Measurements from ENCODE around the gene DHX29.

DHX29 gene

DNA sequence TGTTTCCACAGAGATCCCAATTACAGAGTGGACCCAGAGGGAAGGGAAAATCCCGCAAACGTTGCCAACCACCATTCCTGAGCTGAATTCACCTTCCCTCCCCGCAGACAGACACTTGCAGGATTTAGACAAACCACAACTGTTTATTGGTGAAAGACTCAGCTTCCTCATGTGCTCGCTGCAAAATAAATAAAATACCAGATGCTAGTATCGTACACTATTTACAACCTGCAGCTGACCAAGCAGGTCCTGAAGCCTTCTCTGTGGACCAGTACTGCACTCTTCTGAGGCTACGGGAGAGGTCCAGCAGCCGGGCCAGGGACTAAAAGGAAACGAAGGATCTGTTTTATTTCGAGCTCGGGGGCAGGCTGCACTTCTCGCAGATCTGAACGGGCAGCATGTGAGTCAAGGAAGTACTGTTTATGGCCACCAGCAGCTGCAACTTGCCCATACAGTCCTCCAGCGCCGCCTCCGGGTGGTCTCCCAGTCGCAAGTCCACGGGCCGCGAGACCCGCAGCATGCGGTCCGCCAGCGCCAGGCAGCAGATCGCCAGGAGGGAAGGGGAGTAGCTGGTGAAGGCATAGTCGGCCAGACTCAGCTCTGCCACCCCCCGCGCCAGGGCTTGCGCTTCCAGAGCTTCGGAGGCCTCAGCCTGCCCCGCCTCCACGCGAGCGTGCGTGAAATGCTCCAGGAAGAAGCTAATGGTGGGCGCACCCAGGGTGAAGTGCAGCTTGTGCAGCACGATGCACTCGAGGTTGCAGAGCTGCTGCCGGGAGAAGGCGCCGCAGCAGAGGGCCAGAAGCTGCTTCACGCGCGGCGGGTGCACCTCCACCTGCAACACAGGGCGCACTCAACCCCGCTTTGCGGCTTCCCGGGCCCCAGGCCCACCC, 76.2 kb downstream of the DHX29 start:
- peak overlapping the region; percentile 11 for H3K4me3 ChIP-seq (replicated peaks; ENCODE audit: low read depth, low read length)
- H3K27me3 ChIP-seq (replicated peaks; ENCODE audit: control insufficient read depth, insufficient read depth, low read length), result peaks cover 1% of the 10 kb centered on the region
- TF ChIP-seq, protein P1, sequence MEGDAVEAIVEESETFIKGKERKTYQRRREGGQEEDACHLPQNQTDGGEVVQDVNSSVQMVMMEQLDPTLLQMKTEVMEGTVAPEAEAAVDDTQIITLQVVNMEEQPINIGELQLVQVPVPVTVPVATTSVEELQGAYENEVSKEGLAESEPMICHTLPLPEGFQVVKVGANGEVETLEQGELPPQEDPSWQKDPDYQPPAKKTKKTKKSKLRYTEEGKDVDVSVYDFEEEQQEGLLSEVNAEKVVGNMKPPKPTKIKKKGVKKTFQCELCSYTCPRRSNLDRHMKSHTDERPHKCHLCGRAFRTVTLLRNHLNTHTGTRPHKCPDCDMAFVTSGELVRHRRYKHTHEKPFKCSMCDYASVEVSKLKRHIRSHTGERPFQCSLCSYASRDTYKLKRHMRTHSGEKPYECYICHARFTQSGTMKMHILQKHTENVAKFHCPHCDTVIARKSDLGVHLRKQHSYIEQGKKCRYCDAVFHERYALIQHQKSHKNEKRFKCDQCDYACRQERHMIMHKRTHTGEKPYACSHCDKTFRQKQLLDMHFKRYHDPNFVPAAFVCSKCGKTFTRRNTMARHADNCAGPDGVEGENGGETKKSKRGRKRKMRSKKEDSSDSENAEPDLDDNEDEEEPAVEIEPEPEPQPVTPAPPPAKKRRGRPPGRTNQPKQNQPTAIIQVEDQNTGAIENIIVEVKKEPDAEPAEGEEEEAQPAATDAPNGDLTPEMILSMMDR (IDR thresholded peaks at IDR 0.05; ENCODE audit: insufficient read depth, low read length, poor library complexity, severe bottlenecking), result no peak
- no peaks in the 10 kb centered on the region for H3K36me3 ChIP-seq (ENCODE audit: control insufficient read depth, insufficient read depth, low read length)
- DNase-seq (ENCODE audit: extremely low read depth, insufficient read length), result peak; percentile 22

DNA sequence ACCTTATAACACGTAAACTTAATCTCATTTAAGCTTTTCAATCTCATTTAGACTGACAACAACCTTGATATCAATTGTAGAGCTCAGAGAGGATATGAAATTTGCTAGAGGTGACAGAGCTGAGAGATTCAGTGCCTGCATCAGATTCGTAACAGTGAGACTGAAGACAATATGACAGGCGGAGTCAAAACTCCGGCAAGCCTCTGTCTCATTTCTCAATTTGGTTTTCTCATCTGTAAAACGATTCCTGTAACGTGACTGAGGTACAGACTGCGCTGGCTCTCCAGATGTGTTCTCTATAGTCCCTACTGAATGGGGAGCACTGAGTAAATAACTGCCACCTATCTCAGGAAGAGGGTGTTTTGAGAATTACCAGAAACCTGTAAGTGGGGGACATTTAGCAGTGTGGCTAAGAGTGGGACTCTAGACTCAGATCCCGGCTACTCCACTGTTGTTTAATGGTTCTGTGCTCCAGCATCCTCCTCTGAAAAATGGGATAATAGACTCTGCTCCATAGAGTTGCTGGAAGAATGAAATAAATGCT, 77.3 kb downstream of the DHX29 start:
- no peak overlapping the region for H3K4me3 ChIP-seq (replicated peaks; ENCODE audit: low read depth, low read length)
- DNase-seq (ENCODE audit: extremely low read depth, insufficient read length), result no peak
- no peaks in the 10 kb centered on the region for H3K36me3 ChIP-seq (ENCODE audit: control insufficient read depth, insufficient read depth, low read length)
- TF ChIP-seq, protein P1 (IDR thresholded peaks at IDR 0.05; ENCODE audit: insufficient read depth, low read length, poor library complexity, severe bottlenecking), result no peak
- H3K27me3 ChIP-seq (replicated peaks; ENCODE audit: control insufficient read depth, insufficient read depth, low read length), result peaks cover 1% of the 10 kb centered on the region

DNA sequence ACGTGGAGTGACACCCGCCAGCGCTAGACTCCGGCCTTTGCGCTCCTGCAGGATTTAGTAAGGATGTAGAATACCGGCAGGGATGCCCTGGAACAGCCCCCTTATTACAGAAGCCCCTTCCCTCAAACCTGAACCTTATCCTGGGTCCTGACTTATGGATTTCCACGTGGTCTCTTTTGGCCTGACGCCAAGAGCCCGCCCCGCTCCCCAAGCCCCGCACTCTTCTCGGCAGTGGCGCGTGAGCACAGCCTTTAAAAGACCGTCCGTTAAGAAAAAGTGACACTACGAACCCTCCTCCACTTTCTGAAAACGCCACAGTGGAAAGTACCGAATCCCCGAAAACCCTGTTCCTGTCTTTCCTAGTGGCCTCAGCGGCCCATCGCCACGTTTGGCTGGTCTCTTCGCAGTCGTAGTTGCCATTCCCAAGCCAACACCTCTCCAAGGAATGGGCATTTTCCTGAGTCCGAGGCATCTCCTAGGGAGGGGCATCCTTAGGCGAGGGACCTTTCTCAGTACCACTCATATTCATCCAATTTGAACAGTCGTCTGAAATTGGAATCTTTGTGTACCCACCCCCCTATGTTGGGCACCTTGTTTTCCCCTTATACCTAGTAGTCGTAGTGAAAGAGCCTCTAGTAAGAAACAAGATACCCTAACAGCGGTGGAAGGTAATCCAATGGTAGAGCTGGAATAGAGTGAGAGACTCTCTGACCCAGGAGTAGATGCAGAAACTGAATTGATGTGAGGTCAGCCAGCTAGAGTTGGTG, 79.6 kb downstream of the DHX29 start:
- TF ChIP-seq, protein P1 (IDR thresholded peaks at IDR 0.05; ENCODE audit: insufficient read depth, low read length, poor library complexity, severe bottlenecking), result no peak
- Histone ChIP-seq H3K27me3 (replicated peaks; ENCODE audit: control insufficient read depth, insufficient read depth, low read length) (peaks cover 3% of the 10 kb centered on the region), H3K36me3 (ENCODE audit: control insufficient read depth, insufficient read depth, low read length) (no peaks in the 10 kb centered on the region), H3K4me3 (replicated peaks; ENCODE audit: low read depth, low read length) (peak overlapping the region; percentile 37)
- DNase-seq (ENCODE audit: extremely low read depth, insufficient read length), result no peak

DNA sequence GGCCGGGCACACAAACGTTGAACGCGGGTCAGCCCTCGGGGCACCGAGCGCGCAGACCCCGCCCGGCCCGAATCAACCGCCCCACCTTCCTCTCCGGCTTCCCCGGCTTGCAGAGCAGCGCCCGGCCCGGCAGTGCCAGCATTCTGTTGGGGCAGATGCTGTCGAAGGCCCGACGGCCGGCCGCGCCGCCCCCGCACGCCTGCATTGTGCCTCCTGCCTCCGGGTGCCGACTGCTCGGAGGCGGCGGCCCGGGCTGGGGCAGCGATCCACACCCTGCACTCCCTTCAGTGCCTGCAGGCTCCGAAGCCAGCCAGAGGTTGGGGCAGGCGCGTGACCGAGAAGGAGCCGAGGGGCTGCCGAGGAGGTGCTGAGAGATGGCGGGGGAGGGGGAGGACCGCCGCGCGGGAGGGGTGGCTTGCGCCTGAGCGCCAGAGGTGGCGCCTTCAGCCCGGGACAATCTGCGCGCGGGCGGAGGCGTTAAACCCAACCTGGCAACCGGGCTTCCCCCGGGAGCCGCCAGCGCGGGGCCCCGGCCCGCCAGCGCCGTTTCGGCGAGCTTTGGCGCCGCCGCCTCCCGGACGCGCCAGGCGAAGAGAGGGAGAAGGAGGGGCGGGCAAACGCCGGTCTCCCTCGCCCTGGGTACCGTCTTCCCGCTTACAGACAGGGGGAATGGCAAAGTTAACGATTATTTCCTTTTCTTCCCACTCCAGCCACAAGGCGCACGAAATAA, 80.4 kb downstream of the DHX29 start, which contains the start of gene MCIDAS:
TSS of gene MCIDAS (minus strand) at position 382 of the 730 bp plus-strand sequence. CDS start at position 205, 177 bp downstream.
- Histone ChIP-seq H3K27me3 (replicated peaks; ENCODE audit: control insufficient read depth, insufficient read depth, low read length) (peaks cover 3% of the 10 kb centered on the region), H3K4me3 (replicated peaks; ENCODE audit: low read depth, low read length) (peak within 1 kb of the TSS; percentile 41), H3K36me3 (ENCODE audit: control insufficient read depth, insufficient read depth, low read length) (no peaks in the 10 kb centered on the region)
- TF ChIP-seq, protein P1 (IDR thresholded peaks at IDR 0.05; ENCODE audit: insufficient read depth, low read length, poor library complexity, severe bottlenecking), result peak; percentile 31
- peak; percentile 66 for DNase-seq (ENCODE audit: extremely low read depth, insufficient read length)

All from GM06990 (cell line).